ENCODE measurements around the gene SYT8.

SYT8 gene

DNA sequence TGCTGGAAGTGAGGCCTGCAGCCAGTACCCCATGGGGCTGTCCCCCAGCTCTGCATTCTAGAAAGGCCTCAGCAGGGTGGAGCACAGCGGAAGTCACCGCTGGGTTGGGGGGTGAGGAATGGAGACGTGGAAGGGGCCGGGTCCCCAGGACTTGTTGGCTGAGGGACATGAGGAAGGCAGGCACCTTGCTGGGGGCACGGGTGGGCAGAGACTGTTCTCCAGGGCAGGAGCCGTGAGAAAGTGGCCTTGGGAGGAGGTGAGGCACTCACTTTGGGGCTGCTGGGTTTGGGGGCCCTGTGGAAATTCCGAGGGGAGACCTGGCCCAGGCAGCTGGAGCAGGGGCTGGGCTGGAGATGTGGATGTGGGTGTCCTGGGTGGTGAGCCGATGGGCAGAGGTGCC lies 9.0 kb downstream of the SYT8 start:
- TF ChIP-seq GATA3 (IDR thresholded peaks at IDR 0.05; ENCODE audit: low read depth, low read length) (no peak), GATA2 (IDR thresholded peaks at IDR 0.05; ENCODE audit: low read depth, low read length) (no peak)

DNA sequence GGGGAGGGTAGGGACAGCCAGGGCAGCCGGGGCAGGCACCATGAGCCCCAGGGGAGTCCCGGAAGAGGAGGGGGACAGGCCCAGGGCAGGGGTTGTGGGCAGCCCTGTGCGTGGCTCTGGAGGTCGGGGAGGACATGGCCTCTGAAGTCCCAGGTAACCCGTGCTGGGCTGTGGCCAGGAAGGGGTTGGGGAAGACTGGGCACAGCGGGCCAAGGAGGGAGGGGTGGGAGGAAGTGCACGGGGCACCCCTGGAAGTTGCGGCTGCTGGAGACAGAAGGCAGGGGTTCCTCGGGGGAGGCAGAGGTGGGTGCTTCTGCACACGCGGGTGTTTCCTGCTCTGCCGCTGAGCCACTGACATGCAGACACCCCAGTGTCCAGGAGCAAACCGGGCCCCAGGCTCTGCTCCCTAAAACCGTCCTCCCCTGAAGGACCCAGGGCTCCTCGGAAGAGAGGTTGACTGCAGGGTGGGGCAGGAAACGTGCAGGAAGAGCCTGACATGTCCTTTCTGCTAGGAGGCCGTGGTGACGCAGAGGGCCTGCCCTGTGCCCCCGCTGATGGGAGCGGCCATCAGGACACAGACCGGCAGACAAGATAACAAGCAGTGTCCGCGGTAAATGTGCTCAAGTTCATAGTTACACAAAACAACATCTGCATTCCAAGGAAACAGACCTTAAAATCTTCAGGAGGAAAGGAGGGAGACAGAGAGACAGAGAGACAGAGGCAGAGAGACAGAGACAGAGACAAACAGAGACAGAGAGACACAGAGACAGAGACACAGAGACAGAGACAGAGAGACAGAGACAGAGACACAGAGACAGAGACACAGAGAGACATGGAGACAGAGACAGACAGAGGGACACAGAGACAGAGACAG lies 9.7 kb downstream of the SYT8 start:
- TF ChIP-seq GATA2 (IDR thresholded peaks at IDR 0.05; ENCODE audit: low read depth, low read length): no peak

DNA sequence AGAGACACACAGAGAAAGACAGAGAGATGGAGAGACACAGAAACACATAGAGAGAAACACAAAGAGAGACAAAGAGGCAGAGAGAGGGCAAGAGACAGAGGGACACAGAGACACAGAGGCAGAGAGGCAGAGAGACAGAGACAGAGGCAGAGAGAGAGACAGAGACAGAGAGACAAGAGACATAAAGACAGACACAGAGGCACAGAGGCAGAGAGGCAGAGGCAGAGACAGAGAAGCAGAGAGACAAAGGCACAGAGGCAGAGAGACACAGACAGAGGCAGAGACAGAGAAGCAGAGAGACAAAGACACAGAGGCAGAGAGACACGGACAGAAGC lies 10.3 kb downstream of the SYT8 start:
- no peak for TF ChIP-seq GATA3 (IDR thresholded peaks at IDR 0.05; ENCODE audit: low read depth, low read length)
- no peak for TF ChIP-seq GATA2 (IDR thresholded peaks at IDR 0.05; ENCODE audit: low read depth, low read length)

DNA sequence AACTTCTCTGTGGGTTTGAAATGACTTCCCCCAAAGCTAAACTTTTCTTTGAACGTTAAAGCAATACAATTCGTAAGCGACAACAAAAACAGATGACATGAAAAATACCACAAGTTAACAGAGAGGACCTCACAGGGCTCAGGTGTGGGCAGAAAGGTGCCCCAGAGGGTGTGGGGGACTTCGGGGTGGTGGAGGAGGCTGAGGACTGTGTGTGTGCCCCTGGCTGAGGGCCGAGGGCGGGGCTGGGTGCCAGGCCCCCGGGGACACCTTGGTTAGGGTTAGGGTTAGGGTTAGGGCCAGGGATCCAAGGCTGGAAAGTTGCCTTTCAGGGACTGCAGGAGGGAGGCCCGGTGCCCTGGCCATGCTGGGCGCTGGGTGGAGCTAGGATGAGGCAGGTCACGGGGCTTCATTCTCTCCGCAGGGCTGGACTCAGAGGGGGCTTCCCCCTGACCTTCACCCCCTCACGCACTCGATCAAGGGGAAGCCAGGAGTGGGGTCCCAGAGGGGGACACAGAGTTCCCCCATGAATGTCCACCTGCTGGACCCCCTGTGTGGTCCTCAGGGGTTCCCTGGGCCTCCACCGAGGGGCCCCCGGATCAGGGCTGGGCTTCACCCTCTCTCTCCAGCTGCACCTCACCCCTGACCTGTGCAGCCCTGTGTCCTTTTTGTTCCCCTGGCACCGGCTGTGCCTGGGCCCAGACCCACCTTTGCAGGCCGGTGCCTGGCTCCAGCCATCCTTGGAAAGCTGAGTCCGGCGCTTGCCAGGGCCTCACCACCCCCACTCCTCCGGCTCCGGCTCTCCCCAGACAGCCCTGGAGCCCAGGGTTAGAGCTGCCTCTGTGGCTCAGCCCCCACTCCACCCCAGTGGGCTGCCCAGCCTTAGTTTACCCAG lies 11.0 kb downstream of the SYT8 start:
- no peak for TF ChIP-seq GATA3 (IDR thresholded peaks at IDR 0.05; ENCODE audit: low read depth, low read length)
- TF ChIP-seq GATA2 (IDR thresholded peaks at IDR 0.05; ENCODE audit: low read depth, low read length): no peak

DNA sequence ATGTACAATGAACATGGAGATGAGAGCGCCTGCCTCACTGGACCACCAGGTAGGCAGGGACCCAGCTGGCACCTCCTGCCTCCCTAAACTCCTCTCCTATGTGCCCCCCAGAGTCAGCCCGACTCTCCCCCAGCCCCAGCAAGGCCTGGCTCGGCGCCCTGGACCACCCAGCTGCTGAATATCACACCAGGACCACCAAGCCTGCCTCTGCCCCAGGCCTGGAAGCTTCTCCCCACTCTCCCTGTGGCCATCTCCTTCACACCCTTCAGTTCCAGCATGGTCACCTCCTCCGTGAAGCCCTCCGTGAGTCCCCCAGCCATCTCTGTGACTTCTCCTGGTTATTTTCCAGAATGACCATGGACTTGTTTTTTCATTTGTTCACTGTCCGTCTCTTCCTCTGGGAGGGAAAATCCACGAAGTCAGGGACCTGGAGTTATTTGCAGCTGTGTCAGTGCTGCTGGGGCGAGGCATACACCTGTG lies 11.7 kb downstream of the SYT8 start:
- TF ChIP-seq GATA2 (IDR thresholded peaks at IDR 0.05; ENCODE audit: low read depth, low read length) (no peak), GATA3 (IDR thresholded peaks at IDR 0.05; ENCODE audit: low read depth, low read length) (no peak)

DNA sequence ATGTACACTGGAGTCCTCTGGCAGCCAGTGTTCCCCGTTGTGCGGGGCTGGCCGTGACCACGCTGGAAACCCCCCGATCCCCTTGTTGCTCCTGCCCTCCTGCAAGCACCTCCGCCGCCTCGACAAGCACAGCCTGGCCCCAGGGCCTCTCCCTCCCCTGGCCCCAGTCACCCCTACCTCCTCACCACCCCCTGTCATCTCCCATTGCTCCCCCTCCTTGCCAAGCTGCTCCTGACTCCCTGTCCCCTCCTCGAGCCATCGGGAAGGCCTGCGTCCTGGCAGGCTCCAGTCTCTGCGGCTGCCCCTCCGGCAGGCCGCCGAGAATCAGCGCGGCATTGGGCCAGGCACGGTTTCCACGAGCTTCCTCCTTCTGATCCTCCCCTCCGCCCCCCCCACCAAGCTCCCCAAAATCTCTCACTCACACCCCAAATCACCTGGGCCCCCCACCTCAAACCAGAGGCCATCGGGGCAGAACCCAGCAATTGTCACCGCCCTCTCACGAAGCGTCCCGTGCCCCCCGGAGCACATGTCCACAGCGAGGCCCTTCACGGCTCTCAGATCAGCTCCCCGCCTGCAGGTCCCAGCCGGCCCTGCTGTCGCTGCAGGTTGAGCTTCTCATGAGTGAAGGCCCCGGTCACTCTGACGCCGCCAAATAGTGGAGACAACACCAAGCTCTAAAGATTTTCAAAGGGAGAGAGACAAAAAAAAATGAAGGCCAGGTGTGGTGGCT lies 12.4 kb downstream of the SYT8 start:
- TF ChIP-seq GATA3 (IDR thresholded peaks at IDR 0.05; ENCODE audit: low read depth, low read length) (no peak), GATA2 (IDR thresholded peaks at IDR 0.05; ENCODE audit: low read depth, low read length) (no peak)

DNA sequence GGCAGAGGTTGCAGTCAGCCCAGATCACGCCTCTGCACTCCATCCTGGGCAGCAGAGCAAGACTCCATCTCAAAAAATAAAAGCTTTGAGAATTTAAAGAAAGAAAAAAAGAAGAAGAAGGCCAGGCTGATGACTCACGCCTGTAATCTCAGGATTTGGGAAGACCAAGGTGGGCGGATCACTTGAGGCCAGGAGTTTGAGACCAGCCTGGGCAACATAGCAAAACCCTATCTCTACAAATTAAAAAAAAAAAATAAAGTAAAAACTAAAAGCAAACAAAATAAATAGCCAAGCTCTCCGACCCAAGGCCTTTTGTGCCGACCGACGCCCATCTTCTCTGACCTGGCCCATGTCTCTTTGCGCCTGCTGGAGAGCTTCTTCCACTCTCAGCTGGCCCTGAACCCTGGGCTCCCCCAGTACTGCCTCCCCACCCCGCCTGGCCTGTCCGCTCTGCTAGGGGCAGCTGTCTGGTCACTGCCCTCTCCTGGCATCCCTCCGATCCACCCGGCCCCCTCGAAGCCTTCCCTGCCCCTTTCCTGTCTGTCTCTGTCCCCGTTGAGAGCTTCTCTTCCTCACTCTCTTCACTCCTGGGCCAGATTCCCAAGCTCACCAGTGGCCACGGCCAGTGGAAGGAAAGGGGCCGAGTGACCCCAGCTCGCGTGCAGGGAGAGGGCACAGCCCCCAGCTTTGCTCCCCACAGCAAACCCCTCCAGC lies 13.3 kb downstream of the SYT8 start:
- no peak for TF ChIP-seq GATA2 (IDR thresholded peaks at IDR 0.05; ENCODE audit: low read depth, low read length)
- TF ChIP-seq GATA3 (IDR thresholded peaks at IDR 0.05; ENCODE audit: low read depth, low read length): no peak

DNA sequence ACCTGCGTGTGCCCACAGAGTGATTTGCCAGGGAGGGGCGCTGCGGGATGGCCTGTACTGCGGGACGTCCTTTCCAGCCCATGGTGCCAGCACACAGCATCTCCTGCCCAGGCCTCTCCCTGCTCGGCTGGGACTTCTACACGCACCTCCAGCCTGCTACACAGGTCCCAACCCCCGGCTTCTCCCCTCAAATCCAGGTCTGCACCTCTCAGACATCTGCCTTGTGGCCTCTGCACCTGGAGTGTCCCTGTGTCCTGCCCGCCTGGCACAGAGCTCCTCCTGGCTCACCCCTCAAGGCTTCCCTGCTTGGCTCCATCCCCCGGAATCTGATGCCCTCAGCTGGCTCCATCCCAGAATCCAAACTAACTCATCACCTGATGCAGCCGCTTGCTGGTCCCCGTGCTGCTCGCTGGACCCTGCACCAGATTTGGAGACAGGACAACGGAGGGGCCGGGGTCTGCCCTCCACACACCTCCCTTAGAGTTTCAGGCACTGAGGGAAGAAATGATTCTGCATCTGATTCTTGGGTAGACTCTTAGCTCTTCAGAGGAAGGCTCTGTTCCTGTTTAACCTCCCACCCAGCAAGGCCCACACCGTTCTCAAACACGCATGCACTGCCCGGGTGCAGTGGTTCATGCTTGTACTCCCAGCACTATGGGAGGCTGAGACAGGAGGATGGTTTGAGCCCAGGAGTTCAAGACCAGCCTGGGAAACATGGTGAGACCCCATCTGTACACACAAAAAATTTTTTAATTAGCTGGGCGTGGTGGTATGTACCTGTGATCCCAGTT lies 14.0 kb downstream of the SYT8 start:
- no peak for TF ChIP-seq GATA2 (IDR thresholded peaks at IDR 0.05; ENCODE audit: low read depth, low read length)
- no peak for TF ChIP-seq GATA3 (IDR thresholded peaks at IDR 0.05; ENCODE audit: low read depth, low read length)

DNA sequence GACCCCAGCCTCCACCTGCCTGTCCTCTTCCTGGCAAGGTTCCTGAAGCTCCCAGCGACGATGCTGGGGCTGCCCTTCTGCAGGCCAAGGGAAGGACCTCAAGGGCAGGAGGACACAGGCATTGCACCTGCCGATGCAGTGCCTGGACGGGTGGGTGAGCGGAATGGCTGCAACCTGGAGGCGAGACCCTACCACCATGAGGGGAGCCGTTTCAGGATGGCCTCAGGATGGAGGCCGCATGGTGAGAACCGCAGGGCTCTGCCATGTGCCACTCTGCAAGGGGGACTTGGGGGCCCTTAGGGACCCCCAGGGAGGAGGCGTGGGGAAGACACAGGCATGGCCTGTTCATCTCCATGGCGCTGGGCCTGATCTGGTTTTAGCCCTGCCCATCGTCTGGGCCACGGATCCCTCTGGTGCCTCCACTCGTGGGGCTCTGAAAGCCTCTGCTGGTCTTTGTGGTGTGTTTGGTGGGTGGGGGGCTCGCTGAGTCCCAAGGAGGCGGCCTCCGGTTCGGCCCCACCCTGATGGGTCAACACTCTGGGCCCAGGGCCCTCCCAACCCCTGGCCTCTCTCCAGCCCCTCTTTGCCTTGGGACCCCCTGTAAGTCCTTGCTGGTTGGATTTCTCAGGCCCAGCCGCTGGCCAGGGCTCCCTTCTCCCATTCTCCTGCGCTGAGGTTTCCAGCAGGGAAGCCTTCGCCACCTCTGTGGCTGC lies 16.8 kb downstream of the SYT8 start:
- no peak for TF ChIP-seq GATA2 (IDR thresholded peaks at IDR 0.05; ENCODE audit: low read depth, low read length)
- TF ChIP-seq GATA3 (IDR thresholded peaks at IDR 0.05; ENCODE audit: low read depth, low read length): no peak

DNA sequence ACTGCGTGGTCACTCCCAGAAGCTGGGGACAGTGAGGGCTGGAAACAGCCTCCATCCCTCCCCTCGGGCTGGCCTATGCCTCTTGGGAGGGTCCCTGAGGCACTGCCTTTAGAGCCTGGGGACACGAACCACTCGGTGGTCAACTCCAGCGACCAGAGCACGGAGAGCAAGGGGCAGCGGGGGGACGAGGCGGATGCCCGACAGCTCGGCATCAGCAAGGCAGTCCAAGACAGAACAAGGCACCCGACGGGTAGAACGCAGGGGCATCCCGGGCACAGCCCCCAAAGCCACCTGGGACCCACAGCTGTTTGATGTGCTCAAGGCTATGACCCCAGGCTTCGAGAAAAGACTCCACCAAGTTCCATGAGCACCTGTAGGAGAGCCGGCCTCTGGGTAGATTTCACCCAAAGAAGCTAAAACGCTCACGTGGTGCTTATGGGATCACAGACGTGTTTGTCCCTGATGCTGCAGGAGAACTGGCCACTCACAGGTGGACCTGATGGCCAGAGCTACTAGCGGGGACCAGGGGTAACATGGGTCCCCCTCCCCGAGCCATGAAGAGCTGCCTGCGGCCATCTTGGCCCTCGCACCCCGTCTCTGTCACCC lies 17.6 kb downstream of the SYT8 start:
- TF ChIP-seq GATA3 (IDR thresholded peaks at IDR 0.05; ENCODE audit: low read depth, low read length): no peak
- no peak for TF ChIP-seq GATA2 (IDR thresholded peaks at IDR 0.05; ENCODE audit: low read depth, low read length)

DNA sequence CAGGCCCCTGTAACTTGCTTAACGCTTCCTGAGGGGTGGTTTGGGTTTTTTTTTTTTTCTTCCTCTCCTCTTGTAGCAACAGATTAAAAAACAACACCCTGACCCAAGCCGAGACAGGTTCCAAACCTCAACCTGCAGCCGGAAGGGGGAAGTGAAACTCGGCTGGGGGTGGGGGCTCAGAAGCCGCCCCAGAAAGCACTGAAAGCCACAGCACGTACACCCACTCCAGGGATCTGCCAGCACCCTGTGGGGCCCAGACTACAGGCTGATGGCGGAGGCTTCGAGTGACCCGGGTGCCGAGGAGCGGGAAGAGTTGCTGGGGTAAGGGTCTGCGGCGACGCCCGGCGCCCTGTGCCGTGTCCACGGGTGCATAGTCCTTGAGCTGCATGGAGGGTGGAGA lies 18.1 kb downstream of the SYT8 start, which contains the start of gene LSP1:
Gene LSP1 (plus strand): TSS at position 208 of the 400 bp plus-strand sequence. CDS start 61 bp downstream, at position 269.
- TF ChIP-seq GATA2 (IDR thresholded peaks at IDR 0.05; ENCODE audit: low read depth, low read length) (no peak), GATA3 (IDR thresholded peaks at IDR 0.05; ENCODE audit: low read depth, low read length) (no peak)
